Measurements from ENCODE around the gene SLC8A3. TPM values are rescaled to one million over a fixed set of nuclear protein-coding genes. Genes with fewer than 3 reads are reported as not detected.
A peak's percentile ranks its signal among the peaks of the same experiment; 100 is the strongest.
"Not testable (repeated sequence)": the region's sequence is repeated elsewhere in the genome, so short reads cannot be mapped to it uniquely, and the experiment has no call there.

SLC8A3 gene
- total RNA-seq (ENCODE audit: unreplicated experiment): 9.8 TPM
- long read RNA-seq: 0 reads

GRCh38 chr14:70188659-70189455 is at the start of gene SLC8A3:
Gene SLC8A3 (minus strand): TSS chr14:70188951. CDS start chr14:70168422, 20,529 bp downstream.
- no peak for TF ChIP-seq CTCF (IDR thresholded peaks at IDR 0.05; ENCODE audit: partially characterized antibody, unreplicated experiment)
- peaks cover 2% of the 10 kb centered on the region for H3K4me1 Mint-ChIP-seq (ENCODE audit: low read depth, unreplicated experiment)
- H3K27me3 Mint-ChIP-seq (ENCODE audit: unreplicated experiment): peaks cover 7% of the 10 kb centered on the region
- H3K27ac Mint-ChIP-seq (ENCODE audit: unreplicated experiment): peak within 1 kb of the TSS; percentile 66
- H3K4me3 Mint-ChIP-seq (ENCODE audit: unreplicated experiment): peak within 1 kb of the TSS; percentile 98
- no peaks in the 10 kb centered on the region for H3K36me3 Mint-ChIP-seq (ENCODE audit: unreplicated experiment)
- peaks cover 10% of the 10 kb centered on the region for H3K9me3 Mint-ChIP-seq (ENCODE audit: unreplicated experiment)
- DNase-seq: peak; percentile 79

- Mint-ChIP-seq H3K4me1 (ENCODE audit: low read depth, unreplicated experiment) (no peaks in the 10 kb centered on the region), H3K27ac (ENCODE audit: unreplicated experiment) (no peak overlapping the region), H3K4me3 (ENCODE audit: unreplicated experiment) (no peak overlapping the region), H3K27me3 (ENCODE audit: unreplicated experiment) (peaks cover 2% of the 10 kb centered on the region), H3K36me3 (ENCODE audit: unreplicated experiment) (no peaks in the 10 kb centered on the region), H3K9me3 (ENCODE audit: unreplicated experiment) (peaks cover 3% of the 10 kb centered on the region)
- no peak for DNase-seq
- no peak for TF ChIP-seq CTCF (IDR thresholded peaks at IDR 0.05; ENCODE audit: partially characterized antibody, unreplicated experiment)
Measured at GRCh38 chr14:70237710-70238109, 49.0 kb upstream of the SLC8A3 start.

- no peaks in the 10 kb centered on the region for H3K36me3 Mint-ChIP-seq (ENCODE audit: unreplicated experiment)
- H3K27me3 Mint-ChIP-seq (ENCODE audit: unreplicated experiment): peaks cover 4% of the 10 kb centered on the region
Measured at GRCh38 chr14:70234066-70234950, 45.6 kb upstream of the SLC8A3 start.

GRCh38 chr14:70231756-70232544 is 43.2 kb upstream of the SLC8A3 start:
- not testable (repeated sequence) for H3K4me3 Mint-ChIP-seq (ENCODE audit: unreplicated experiment); H3K9me3 Mint-ChIP-seq (ENCODE audit: unreplicated experiment); H3K36me3 Mint-ChIP-seq (ENCODE audit: unreplicated experiment); H3K27ac Mint-ChIP-seq (ENCODE audit: unreplicated experiment); H3K4me1 Mint-ChIP-seq (ENCODE audit: low read depth, unreplicated experiment); H3K27me3 Mint-ChIP-seq (ENCODE audit: unreplicated experiment); DNase-seq

More at GRCh38 chr14:70234066-70234950, 45.6 kb upstream of the SLC8A3 start:
- no peaks in the 10 kb centered on the region for H3K4me1 Mint-ChIP-seq (ENCODE audit: low read depth, unreplicated experiment)
- H3K4me3 Mint-ChIP-seq (ENCODE audit: unreplicated experiment): no peak overlapping the region
- TF ChIP-seq CTCF (IDR thresholded peaks at IDR 0.05; ENCODE audit: partially characterized antibody, unreplicated experiment): no peak
- no peak overlapping the region for H3K27ac Mint-ChIP-seq (ENCODE audit: unreplicated experiment)
- H3K9me3 Mint-ChIP-seq (ENCODE audit: unreplicated experiment): no peaks in the 10 kb centered on the region
- DNase-seq: no peak

- H3K9me3 Mint-ChIP-seq (ENCODE audit: unreplicated experiment); H3K4me1 Mint-ChIP-seq (ENCODE audit: low read depth, unreplicated experiment); H3K27me3 Mint-ChIP-seq (ENCODE audit: unreplicated experiment); H3K27ac Mint-ChIP-seq (ENCODE audit: unreplicated experiment); H3K36me3 Mint-ChIP-seq (ENCODE audit: unreplicated experiment); H3K4me3 Mint-ChIP-seq (ENCODE audit: unreplicated experiment); DNase-seq: not testable (repeated sequence)
Measured at GRCh38 chr14:70229877-70230640, 41.3 kb upstream of the SLC8A3 start.
